ENCODE measurements around the gene ATAD3B. TPM values are rescaled to one million over a fixed set of nuclear protein-coding genes. Genes with fewer than 3 reads are reported as not detected.
A peak's percentile ranks its signal among the peaks of the same experiment; 100 is the strongest.

Gene ATAD3B
- polyA plus RNA-seq, 3 donors: 2.3 to 23.3 (median 2.3) TPM

GRCh38 chr1:1422465-1423244 lies 48.9 kb upstream of the ATAD3B start:
- intact Hi-C loops (cut with micrococcal nuclease): no loop called here
- H3K79me2 ChIP-seq (ENCODE audit: insufficient read depth, low read length): no peaks in the 10 kb centered on the region
- no peak for DNase-seq
- H3K36me3 Mint-ChIP-seq: no peaks in the 10 kb centered on the region
- H3K4me3 Mint-ChIP-seq: peak overlapping the region in 1 of 2 donors; percentile 48
- H2AFZ ChIP-seq (ENCODE audit: insufficient read depth, low read depth, low read length, poor library complexity, severe bottlenecking): no peak overlapping the region
- H3K27ac Mint-ChIP-seq: no peak overlapping the region
- H3K4me1 Mint-ChIP-seq: no peaks in the 10 kb centered on the region
- no peaks in the 10 kb centered on the region for H3K4me1 ChIP-seq (ENCODE audit: control insufficient read depth in 1 of 2, insufficient read depth in 2 of 2, low read length in 2 of 2)
- peaks cover 0 to 4% (median 0%) of the 10 kb centered on the region in 7 donors for H3K9me3 Mint-ChIP-seq
- TF ChIP-seq CTCF (IDR thresholded peaks at IDR 0.05): no peak
- 77% methylated on average over 21 of the region's 29 CpGs for WGBS (ENCODE audit: insufficient coverage)
- no peak overlapping the region for H3K4me2 ChIP-seq (replicated peaks; ENCODE audit: extremely low read depth, low read length, poor library complexity, severe bottlenecking)
- H3K27me3 ChIP-seq (ENCODE audit: control insufficient read depth in 2 of 2, insufficient read depth in 2 of 2, low read length in 2 of 2): peaks cover 2 to 27% of the 10 kb centered on the region in 2 donors
- no peak overlapping the region for H3K4me3 ChIP-seq (replicated peaks in 1 of 3; ENCODE audit: low read depth in 2 of 3, low read length in 3 of 3)
- no peaks in the 10 kb centered on the region for H3K36me3 ChIP-seq (replicated peaks in 1 of 2; ENCODE audit: control insufficient read depth in 1 of 2, insufficient read depth in 2 of 2, low read length in 2 of 2)
- no peak overlapping the region for H3K9ac ChIP-seq (ENCODE audit: insufficient read depth, low read length, poor library complexity, severe bottlenecking)
- H4K20me1 ChIP-seq (ENCODE audit: insufficient read depth, low read length): no peaks in the 10 kb centered on the region
- H3K9me3 ChIP-seq (replicated peaks in 1 of 2; ENCODE audit: control insufficient read depth in 1 of 2, insufficient read depth in 1 of 2, low read length in 2 of 2): no peaks in the 10 kb centered on the region
- H3K27me3 Mint-ChIP-seq (ENCODE audit: low read depth in 3 of 3): peaks cover 26 to 67% (median 29%) of the 10 kb centered on the region in 3 donors
- H3K27ac ChIP-seq (ENCODE audit: low read depth in 1 of 2, low read length in 2 of 2): no peak overlapping the region

GRCh38 chr1:1423245-1423597 lies 48.3 kb upstream of the ATAD3B start:
- H4K20me1 ChIP-seq (ENCODE audit: insufficient read depth, low read length): no peaks in the 10 kb centered on the region
- H3K4me3 ChIP-seq (replicated peaks in 1 of 3; ENCODE audit: low read depth in 2 of 3, low read length in 3 of 3): no peak overlapping the region
- Mint-ChIP-seq H3K4me3 (no peak overlapping the region), H3K4me1 (no peaks in the 10 kb centered on the region), H3K27ac (peak overlapping the region in 1 of 7 donors; percentile 53), H3K9me3 (peaks cover 0 to 4% (median 0%) of the 10 kb centered on the region in 7 donors), H3K36me3 (no peaks in the 10 kb centered on the region), H3K27me3 (ENCODE audit: low read depth in 3 of 3) (peaks cover 23 to 70% (median 29%) of the 10 kb centered on the region in 3 donors)
- H3K27me3 ChIP-seq (ENCODE audit: control insufficient read depth in 2 of 2, insufficient read depth in 2 of 2, low read length in 2 of 2): peaks cover 2 to 29% of the 10 kb centered on the region in 2 donors
- intact Hi-C loops (cut with micrococcal nuclease): no loop called here
- H3K4me2 ChIP-seq (replicated peaks; ENCODE audit: extremely low read depth, low read length, poor library complexity, severe bottlenecking): no peak overlapping the region
- H2AFZ ChIP-seq (ENCODE audit: insufficient read depth, low read depth, low read length, poor library complexity, severe bottlenecking): no peak overlapping the region
- no peak overlapping the region for H3K9ac ChIP-seq (ENCODE audit: insufficient read depth, low read length, poor library complexity, severe bottlenecking)
- no peaks in the 10 kb centered on the region for H3K36me3 ChIP-seq (replicated peaks in 1 of 2; ENCODE audit: control insufficient read depth in 1 of 2, insufficient read depth in 2 of 2, low read length in 2 of 2)
- DNase-seq: no peak
- TF ChIP-seq CTCF (IDR thresholded peaks at IDR 0.05): no peak
- no peak overlapping the region for H3K27ac ChIP-seq (ENCODE audit: low read depth in 1 of 2, low read length in 2 of 2)
- no peaks in the 10 kb centered on the region for H3K9me3 ChIP-seq (replicated peaks in 1 of 2; ENCODE audit: control insufficient read depth in 1 of 2, insufficient read depth in 1 of 2, low read length in 2 of 2)
- H3K79me2 ChIP-seq (ENCODE audit: insufficient read depth, low read length): no peaks in the 10 kb centered on the region
- WGBS (ENCODE audit: insufficient coverage): 80% methylated on average over 1 of the region's 7 CpGs
- H3K4me1 ChIP-seq (ENCODE audit: control insufficient read depth in 1 of 2, insufficient read depth in 2 of 2, low read length in 2 of 2): no peaks in the 10 kb centered on the region

All from CD14-positive monocyte (primary cell).